K562 (cell line): ENCODE measurements around the gene ZMYND8. TPM values are rescaled to one million over a fixed set of nuclear protein-coding genes. Genes with fewer than 3 reads are reported as not detected.
"Not testable (repeated sequence)": the region's sequence is repeated elsewhere in the genome, so short reads cannot be mapped to it uniquely, and the experiment has no call there.

Experiments used
- ATAC-seq: fragments of 200-7000 bp; cut with Tn5 transposase; 3 replicates; pipeline ENCODE4 v1.9.1; 2020; ENCODE audit warnings: moderate library complexity
- BruUV-seq: library from RNA; stranded (reverse); fragments of 400-500 nt; replicated peaks from 2 replicates; lab custom pipeline; 2021; lab: Mats Ljungman, UMichigan
- CTCF ChIA-PET: fragments of 300-600 bp; formaldehyde crosslinking; extraction: SDS; loops from one replicate; lab custom pipeline; 2021; ENCODE audit warnings: low intra/inter-chr PET ratio; lab: Yijun Ruan, JAX
- POLR2A ChIA-PET: fragments of 300-600, 350-650 bp; sonication (Branson Sonifier 250); formaldehyde crosslinking; extraction: SDS; loops from one replicate; lab custom pipeline; 2021; ENCODE audit warnings: antibody characterized with exemption, inconsistent platforms; lab: Yijun Ruan, JAX
- DNase-seq, 4 experiments: peaks; one replicate each; pipeline versions ENCODE4 v3.0.0 to v3.0.0-alpha.2; 2011 to 2018; ENCODE audit warnings: low spot score in 3 of 4, mixed read lengths in 3 of 4; ENCODE audit errors: extremely low read depth in 1 of 4
- FAIRE-seq: peaks from 2 replicates; lab custom pipeline; 2011; peaks lifted over from hg19 to GRCh38; lab: Jason Lieb, UNC
- H2AFZ ChIP-seq: 2 replicates; pipeline ENCODE4 v1.6.0; 2011; ENCODE audit warnings: low read depth, low read length, control low read depth, inconsistent platforms
- H3K27ac ChIP-seq: fragments of 200-600 bp; 3 replicates; pipeline ENCODE4 v1.8.0; 2011; ENCODE audit warnings: low read depth, mild to moderate bottlenecking, control low read depth, inconsistent platforms, low read length, moderate library complexity, mixed read lengths; ENCODE audit errors: extremely low read depth
- H3K27me3 ChIP-seq, 2 experiments: fragments of 300-600 bp in 1 of 2; 2 replicates in 1 of 2; 3 replicates in 1 of 2; pipeline versions ENCODE4 v1.6.0 to v1.8.0; 2011; ENCODE audit warnings: inconsistent platforms in 2 of 2, low read length in 2 of 2, mild to moderate bottlenecking in 1 of 2, mixed read lengths in 1 of 2, moderate library complexity in 1 of 2; ENCODE audit not compliant: control insufficient read depth in 2 of 2, insufficient read depth in 2 of 2
- H3K36me3 ChIP-seq: fragments of 300-600 bp; 3 replicates; pipeline ENCODE4 v1.8.0; 2011; ENCODE audit warnings: mild to moderate bottlenecking, low read length, inconsistent platforms; ENCODE audit not compliant: control insufficient read depth, insufficient read depth
- H3K4me1 ChIP-seq, 2 experiments: fragments of 200-600 bp in 1 of 2; replicated peaks in 1 of 2; 2 replicates in 1 of 2; 3 replicates in 1 of 2; pipeline versions ENCODE4 v1.5.1 to v1.8.0; 2011; ENCODE audit warnings: inconsistent platforms in 2 of 2, low read length in 2 of 2, mild to moderate bottlenecking in 1 of 2, mixed read lengths in 1 of 2, moderate library complexity in 1 of 2; ENCODE audit not compliant: control insufficient read depth in 2 of 2, insufficient read depth in 2 of 2
- H3K4me2 ChIP-seq: 2 replicates; pipeline ENCODE4 v1.6.1; 2011; ENCODE audit warnings: low read length, control low read depth, inconsistent platforms, mixed read lengths; ENCODE audit not compliant: insufficient read depth
- H3K4me3 ChIP-seq: fragments of 200-600 bp; sonication (generic), shearing (Covaris generic); 2 replicates; pipeline ENCODE4 v1.5.1; 2016; ENCODE audit warnings: control low read depth, inconsistent platforms
- H3K79me2 ChIP-seq: fragments of 200-600 bp; 3 replicates; pipeline ENCODE4 v1.8.0; 2011; ENCODE audit warnings: low read length, inconsistent platforms; ENCODE audit not compliant: control insufficient read depth, insufficient read depth
- H3K9ac ChIP-seq, 2 experiments: 2 replicates each; pipeline versions ENCODE4 v1.6.0 to v1.6.1; 2011; ENCODE audit warnings: low read depth in 2 of 2, low read length in 2 of 2, control low read depth in 1 of 2, inconsistent platforms in 1 of 2, mild to moderate bottlenecking in 1 of 2, mixed read lengths in 1 of 2; ENCODE audit not compliant: insufficient read depth in 1 of 2
- H3K9me1 ChIP-seq: one replicate; pipeline ENCODE4 v1.6.0; 2011; ENCODE audit warnings: inconsistent platforms, mild to moderate bottlenecking, low read length, moderate library complexity; ENCODE audit not compliant: control insufficient read depth, insufficient read depth
- H3K9me3 ChIP-seq: replicated peaks from 2 replicates; pipeline ENCODE4 v1.5.1; 2011; ENCODE audit warnings: low read depth, low read length, inconsistent platforms; ENCODE audit not compliant: control insufficient read depth, insufficient read depth
- H4K20me1 ChIP-seq: replicated peaks from 2 replicates; pipeline ENCODE4 v1.6.1; 2011; ENCODE audit warnings: low read length, inconsistent platforms, mixed read lengths; ENCODE audit not compliant: control insufficient read depth, insufficient read depth
- CEBPB ChIP-seq: fragments of 450-650 bp; IDR thresholded peaks from 2 replicates; pipeline ENCODE4 v1.6.1; 2016; ENCODE audit warnings: missing genetic modification characterization, missing compliant biosample characterization
- NEUROD1 ChIP-seq: fragments of 150-350 bp; IDR thresholded peaks from 2 replicates; pipeline ENCODE4 v1.6.1; 2014; ENCODE audit warnings: borderline replicate concordance, low read length, low read depth; ENCODE audit not compliant: partially characterized antibody
- POLR2A ChIP-seq: fragments of 450-650 bp; conservative IDR thresholded peaks from 2 replicates; pipeline ENCODE4 v1.6.1; 2016
- POLR2B ChIP-seq: fragments of 450-650 bp; IDR thresholded peaks from 2 replicates; pipeline ENCODE4 v1.6.1; 2018; ENCODE audit warnings: low read depth; ENCODE audit not compliant: partially characterized antibody
- RAD51 ChIP-seq: fragments of 450-650 bp; IDR thresholded peaks from 2 replicates; pipeline ENCODE4 v1.7.1; 2016; ENCODE audit warnings: low read depth, mild to moderate bottlenecking, borderline replicate concordance
- TAF9B ChIP-seq: fragments of 450-650 bp; IDR thresholded peaks from 2 replicates; pipeline ENCODE4 v1.6.1; 2018; ENCODE audit warnings: mild to moderate bottlenecking; ENCODE audit not compliant: partially characterized antibody
- ZNF143 ChIP-seq: sonication (generic); formaldehyde crosslinking; IDR thresholded peaks from 2 replicates; pipeline ENCODE4 v1.9.0; 2022; ENCODE audit warnings: mild to moderate bottlenecking, missing genetic modification reagents
- WGBS: fragments of 100-300 bp; shearing (Covaris generic); methylation state at CpG from one replicate; pipeline ENCODE4 v1.1.6; 2016; ENCODE audit warnings: low coverage, mixed read lengths; ENCODE audit not compliant: insufficient coverage; ENCODE audit errors: missing lambda C conversion rate; 5-methylcytosine and 5-hydroxymethylcytosine counted together
- in situ Hi-C: fragments of 300-500 bp; cut with MboI; formaldehyde crosslinking; loops from 4 replicates; pipeline ENCODE4 v1.15.0; 2018; ENCODE audit warnings: inconsistent platforms, mixed read lengths
- intact Hi-C: fragments of 100-400 bp; cut with micrococcal nuclease; formaldehyde crosslinking; loops from 2 replicates; pipeline ENCODE4 v1.14.2; 2022
- polyA plus RNA-seq, 8 experiments: library from polyadenylated mRNA; depleted of rRNA in 4 of 8; stranded (reverse) in 5 of 8; unstranded in 3 of 8; fragments of >200 nt; fragmentation: Nextera tagmentation in 2 of 8; fragmentation: Illumina TruSeq in 1 of 8; extraction: Ambion mirVana in 2 of 8; extraction: Trizol in 1 of 8; gene quantifications; 2 replicates each; pipeline versions ENCODE4 v1.2.1 to v1.2.3, GENCODE V29; 2011 to 2014; ENCODE audit warnings: inconsistent platforms in 1 of 8, missing spikeins in 1 of 8
- total RNA-seq, 7 experiments: library from RNA; depleted of rRNA in 6 of 7; stranded (reverse); fragments of >200 nt in 6 of 7; fragmentation: Illumina TruSeq in 2 of 7; extraction: Trizol in 2 of 7; gene quantifications; 2 replicates each; pipeline versions ENCODE4 v1.2.1 to v1.2.3, GENCODE V29; 2011 to 2021; ENCODE audit warnings: low replicate concordance in 1 of 7
- TF ChIP-seq, protein P1 (sequence below): conservative IDR thresholded peaks from 2 replicates; pipeline ENCODE4 v1.6.1; 2011; ENCODE audit warnings: low read depth, mild to moderate bottlenecking, low read length; ENCODE audit not compliant: control insufficient read depth
- TF ChIP-seq, protein P2 (sequence below): fragments of 250-450 bp; sonication (Bioruptor Pico); IDR thresholded peaks from 2 replicates; pipeline ENCODE4 v1.8.0; 2021; ENCODE audit warnings: moderate library complexity, mild to moderate bottlenecking, inconsistent platforms
- TF ChIP-seq, protein P3 (sequence below), 3 experiments: fragments of 200-800 bp in 1 of 3; fragments of 250-450 bp in 1 of 3; fragments of 450-650 bp in 1 of 3; sonication (Bioruptor Pico) in 1 of 3; sonication (Bioruptor generic) in 1 of 3; formaldehyde crosslinking in 1 of 3; IDR thresholded peaks; 2 replicates each; pipeline versions ENCODE4 v1.6.1 to v1.8.0; 2016 to 2022; ENCODE audit warnings: mild to moderate bottlenecking in 2 of 3, missing genetic modification characterization in 2 of 3, missing compliant biosample characterization in 1 of 3, moderate library complexity in 1 of 3

ZMYND8 gene
- total and polyA plus RNA-seq, 9 of the 15 experiments (the other 6 are each of a cell fraction or from before 2014, with no cell fraction given) = 31.8 to 148 (median 71.9) TPM

DNA sequence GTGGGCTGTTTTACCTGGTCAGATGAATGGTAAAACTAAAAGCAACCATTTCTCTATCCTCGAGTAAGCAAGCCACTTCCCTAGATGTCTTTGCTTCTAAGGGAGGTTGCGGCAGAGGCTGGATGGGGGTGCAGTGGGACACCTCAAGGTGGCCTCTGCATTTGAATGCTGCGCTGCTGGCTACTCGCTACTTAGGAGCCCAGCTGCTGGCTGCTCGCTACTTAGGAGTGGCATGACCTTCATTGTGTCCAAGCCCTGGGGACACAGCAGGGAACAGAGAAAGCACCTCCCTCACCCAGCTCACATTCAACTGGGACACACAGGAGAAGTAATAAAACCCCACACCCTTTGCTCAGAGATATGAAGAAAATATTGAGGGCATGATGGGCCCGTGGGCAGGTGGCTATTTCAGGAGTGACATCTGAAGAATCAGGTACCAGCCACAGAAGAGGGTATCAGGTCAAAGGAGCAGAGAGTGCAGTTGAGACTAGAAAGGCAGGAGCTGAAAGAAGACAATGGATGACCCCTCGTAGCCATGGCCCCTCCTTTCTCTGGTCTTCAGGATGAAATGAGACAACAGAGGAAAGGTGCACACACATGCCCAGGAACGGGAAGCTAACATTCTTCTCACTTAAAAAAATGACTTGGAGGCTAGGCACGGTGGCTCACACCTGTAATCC lies 149.4 kb downstream of the ZMYND8 start (continued):
- TF ChIP-seq NEUROD1 = no peak
- TF ChIP-seq, protein P1, sequence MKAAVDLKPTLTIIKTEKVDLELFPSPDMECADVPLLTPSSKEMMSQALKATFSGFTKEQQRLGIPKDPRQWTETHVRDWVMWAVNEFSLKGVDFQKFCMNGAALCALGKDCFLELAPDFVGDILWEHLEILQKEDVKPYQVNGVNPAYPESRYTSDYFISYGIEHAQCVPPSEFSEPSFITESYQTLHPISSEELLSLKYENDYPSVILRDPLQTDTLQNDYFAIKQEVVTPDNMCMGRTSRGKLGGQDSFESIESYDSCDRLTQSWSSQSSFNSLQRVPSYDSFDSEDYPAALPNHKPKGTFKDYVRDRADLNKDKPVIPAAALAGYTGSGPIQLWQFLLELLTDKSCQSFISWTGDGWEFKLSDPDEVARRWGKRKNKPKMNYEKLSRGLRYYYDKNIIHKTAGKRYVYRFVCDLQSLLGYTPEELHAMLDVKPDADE = no peak
- peak; percentile 2 for TF ChIP-seq POLR2B
- TF ChIP-seq, protein P2, sequence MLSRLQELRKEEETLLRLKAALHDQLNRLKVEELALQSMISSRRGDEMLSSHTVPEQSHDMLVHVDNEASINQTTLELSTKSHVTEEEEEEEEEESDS (CRISPR knock-in tag) = no peak
- no peak for TF ChIP-seq TAF9B
- TF ChIP-seq POLR2A = peak; percentile 14; the same call in 1 of the 2 replicates
- TF ChIP-seq ZNF143 (CRISPR knock-in tag) = no peak
- no peak for TF ChIP-seq RAD51

DNA sequence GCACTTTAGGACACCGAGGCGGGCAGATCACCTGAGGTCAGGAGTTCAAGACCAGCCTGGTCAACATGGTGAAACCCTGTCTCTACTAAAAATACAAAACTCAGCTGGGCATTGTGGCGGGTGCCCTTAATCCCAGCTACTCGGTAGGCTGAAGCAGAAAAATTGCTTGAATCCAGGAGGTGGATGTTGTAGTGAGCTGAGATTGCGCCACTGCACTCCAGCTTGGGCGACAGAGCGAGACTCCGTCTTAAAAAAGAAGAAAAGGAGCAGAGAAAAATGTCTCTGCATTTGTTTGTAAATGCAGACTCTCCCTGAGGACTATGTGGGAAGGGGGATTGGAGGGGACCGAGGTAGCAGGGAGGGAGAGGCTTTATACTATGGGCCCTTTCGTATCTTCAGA lies 149.9 kb downstream of the ZMYND8 start:
- CTCF ChIA-PET = interaction anchor here (0.8 kb wide), 1 partner anchor 177 kb away, joined by 3 read pairs; no protein-coding TSS in a partner anchor
- TF ChIP-seq, protein P3, sequence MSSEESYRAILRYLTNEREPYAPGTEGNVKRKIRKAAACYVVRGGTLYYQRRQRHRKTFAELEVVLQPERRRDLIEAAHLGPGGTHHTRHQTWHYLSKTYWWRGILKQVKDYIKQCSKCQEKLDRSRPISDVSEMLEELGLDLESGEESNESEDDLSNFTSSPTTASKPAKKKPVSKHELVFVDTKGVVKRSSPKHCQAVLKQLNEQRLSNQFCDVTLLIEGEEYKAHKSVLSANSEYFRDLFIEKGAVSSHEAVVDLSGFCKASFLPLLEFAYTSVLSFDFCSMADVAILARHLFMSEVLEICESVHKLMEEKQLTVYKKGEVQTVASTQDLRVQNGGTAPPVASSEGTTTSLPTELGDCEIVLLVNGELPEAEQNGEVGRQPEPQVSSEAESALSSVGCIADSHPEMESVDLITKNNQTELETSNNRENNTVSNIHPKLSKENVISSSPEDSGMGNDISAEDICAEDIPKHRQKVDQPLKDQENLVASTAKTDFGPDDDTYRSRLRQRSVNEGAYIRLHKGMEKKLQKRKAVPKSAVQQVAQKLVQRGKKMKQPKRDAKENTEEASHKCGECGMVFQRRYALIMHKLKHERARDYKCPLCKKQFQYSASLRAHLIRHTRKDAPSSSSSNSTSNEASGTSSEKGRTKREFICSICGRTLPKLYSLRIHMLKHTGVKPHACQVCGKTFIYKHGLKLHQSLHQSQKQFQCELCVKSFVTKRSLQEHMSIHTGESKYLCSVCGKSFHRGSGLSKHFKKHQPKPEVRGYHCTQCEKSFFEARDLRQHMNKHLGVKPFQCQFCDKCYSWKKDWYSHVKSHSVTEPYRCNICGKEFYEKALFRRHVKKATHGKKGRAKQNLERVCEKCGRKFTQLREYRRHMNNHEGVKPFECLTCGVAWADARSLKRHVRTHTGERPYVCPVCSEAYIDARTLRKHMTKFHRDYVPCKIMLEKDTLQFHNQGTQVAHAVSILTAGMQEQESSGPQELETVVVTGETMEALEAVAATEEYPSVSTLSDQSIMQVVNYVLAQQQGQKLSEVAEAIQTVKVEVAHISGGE (CRISPR knock-in tag; IDR thresholded peaks at IDR 0.05) = peak in 1 of 3 experiments; percentile 4; a peak in 1 of 6 replicates
- TF ChIP-seq CEBPB (tag) = peak; percentile 45; the same call in 1 of the 2 replicates
- intact Hi-C loops = not testable (repeated sequence)

More for the DNA sequence above, 149.9 kb downstream of the ZMYND8 start:
- H3K36me3 ChIP-seq = peaks cover 34% of the 10 kb centered on the region
- not testable (repeated sequence) for H3K9me1 ChIP-seq, DNase-seq, H3K4me3 ChIP-seq, H3K9ac ChIP-seq, H3K27me3 ChIP-seq, ATAC-seq, H3K9me3 ChIP-seq, H3K4me2 ChIP-seq, H3K79me2 ChIP-seq, BruUV-seq, H2AFZ ChIP-seq, FAIRE-seq
- 77% methylated on average over 10 of the region's 10 CpGs for WGBS
- peak overlapping the region; percentile 10; the same call in 1 of the 3 replicates for H3K27ac ChIP-seq
- peaks cover 12 to 16% of the 10 kb centered on the region in 2 experiments; a peak in 3 of 5 replicates for H3K4me1 ChIP-seq
- POLR2A ChIA-PET = interaction anchor here (0.6 to 2.8 kb wide), 5 partner anchors 10 to 650 kb away, joined by 3 to 12 read pairs (median 5); no protein-coding TSS in a partner anchor
- H4K20me1 ChIP-seq = 0 out of 2 replicates have a peak, but pooled peaks cover 10% of the 10 kb centered on the region
- in situ Hi-C loops = loop anchor here (10.0 kb wide), 1 partner anchor 418 kb away; no protein-coding TSS in a partner anchor
